ENCODE results near the gene DENND4C. TPM values are rescaled to one million over a fixed set of nuclear protein-coding genes. Genes with fewer than 3 reads are reported as not detected.
A peak's percentile ranks its signal among the peaks of the same experiment; 100 is the strongest.

Gene DENND4C
- total RNA-seq, 1 donor from 2014 or later: 37.9 TPM

- H3K27me3 ChIP-seq (ENCODE audit: control insufficient read depth, insufficient read depth, low read length): no peaks in the 10 kb centered on the region
- DNase-seq (ENCODE audit: low read depth) (peak; percentile 36), FAIRE-seq (no peak)
- peak overlapping the region; percentile 77 for H3K4me3 ChIP-seq (ENCODE audit: low read depth, low read length)
- TF ChIP-seq CTCF (IDR thresholded peaks at IDR 0.05; ENCODE audit: insufficient read depth, low read length, severe bottlenecking): no peak
- H3K36me3 ChIP-seq (ENCODE audit: control insufficient read depth, insufficient read depth, low read length): no peaks in the 10 kb centered on the region
These were observed 718 bp upstream of the DENND4C start for GRCh38 chr9:19229595-19230354.

GRCh38 chr9:19231126-19231903, 822 bp downstream of the DENND4C start:
- Histone ChIP-seq H3K36me3 (ENCODE audit: control insufficient read depth, insufficient read depth, low read length) (no peaks in the 10 kb centered on the region), H3K4me3 (ENCODE audit: low read depth, low read length) (peak overlapping the region; percentile 77), H3K27me3 (ENCODE audit: control insufficient read depth, insufficient read depth, low read length) (no peaks in the 10 kb centered on the region)
- DNase-seq (ENCODE audit: low read depth) (peak; percentile 32), FAIRE-seq (no peak)
- no peak for TF ChIP-seq CTCF (IDR thresholded peaks at IDR 0.05; ENCODE audit: insufficient read depth, low read length, severe bottlenecking)

GRCh38 chr9:19231904-19232822, 1.7 kb downstream of the DENND4C start:
- TF ChIP-seq CTCF (IDR thresholded peaks at IDR 0.05; ENCODE audit: insufficient read depth, low read length, severe bottlenecking): no peak
- peak overlapping the region; percentile 77 for H3K4me3 ChIP-seq (ENCODE audit: low read depth, low read length)
- no peaks in the 10 kb centered on the region for H3K27me3 ChIP-seq (ENCODE audit: control insufficient read depth, insufficient read depth, low read length)
- no peaks in the 10 kb centered on the region for H3K36me3 ChIP-seq (ENCODE audit: control insufficient read depth, insufficient read depth, low read length)
- DNase-seq (ENCODE audit: low read depth) (peak; percentile 36), FAIRE-seq (no peak)

- H3K36me3 ChIP-seq (ENCODE audit: control insufficient read depth, insufficient read depth, low read length): no peaks in the 10 kb centered on the region
- no peaks in the 10 kb centered on the region for H3K27me3 ChIP-seq (ENCODE audit: control insufficient read depth, insufficient read depth, low read length)
- peak; percentile 25 for DNase-seq (ENCODE audit: low read depth)
- no peak for TF ChIP-seq CTCF (IDR thresholded peaks at IDR 0.05; ENCODE audit: insufficient read depth, low read length, severe bottlenecking)
- no peak for FAIRE-seq
- peak overlapping the region; percentile 11 for H3K4me3 ChIP-seq (ENCODE audit: low read depth, low read length)
These were observed 2.3 kb downstream of the DENND4C start for GRCh38 chr9:19232823-19233194.

- Histone ChIP-seq H3K4me3 (ENCODE audit: low read depth, low read length) (no peak overlapping the region), H3K27me3 (ENCODE audit: control insufficient read depth, insufficient read depth, low read length) (no peaks in the 10 kb centered on the region), H3K36me3 (ENCODE audit: control insufficient read depth, insufficient read depth, low read length) (no peaks in the 10 kb centered on the region)
- FAIRE-seq (no peak), DNase-seq (ENCODE audit: low read depth) (no peak)
- TF ChIP-seq CTCF (IDR thresholded peaks at IDR 0.05; ENCODE audit: insufficient read depth, low read length, severe bottlenecking): no peak
These were observed 2.9 kb downstream of the DENND4C start for GRCh38 chr9:19233344-19233743.

All from bronchial epithelial cell (primary cell).